GM18870 (cell line): ENCODE data around the gene GPATCH4.

Experiments used
- ATAC-seq: cut with Tn5 transposase; IDR thresholded peaks from one replicate; pipeline ENCODE4 v1.9.1; 2021; ENCODE audit warnings: moderate library complexity; ENCODE audit not compliant: unreplicated experiment

GPATCH4 gene

GRCh38 chr1:156551066-156551643 lies 50.1 kb downstream of the GPATCH4 start:
- no peak for ATAC-seq

- no peak for ATAC-seq
These were observed 50.9 kb downstream of the GPATCH4 start for GRCh38 chr1:156550346-156550745.

- no peak for ATAC-seq
These were observed 51.4 kb downstream of the GPATCH4 start for GRCh38 chr1:156549831-156550230.

- no peak for ATAC-seq
These were observed 51.9 kb downstream of the GPATCH4 start for GRCh38 chr1:156549390-156549789.

GRCh38 chr1:156547982-156548381 lies 53.3 kb downstream of the GPATCH4 start:
- no peak for ATAC-seq

DNA sequence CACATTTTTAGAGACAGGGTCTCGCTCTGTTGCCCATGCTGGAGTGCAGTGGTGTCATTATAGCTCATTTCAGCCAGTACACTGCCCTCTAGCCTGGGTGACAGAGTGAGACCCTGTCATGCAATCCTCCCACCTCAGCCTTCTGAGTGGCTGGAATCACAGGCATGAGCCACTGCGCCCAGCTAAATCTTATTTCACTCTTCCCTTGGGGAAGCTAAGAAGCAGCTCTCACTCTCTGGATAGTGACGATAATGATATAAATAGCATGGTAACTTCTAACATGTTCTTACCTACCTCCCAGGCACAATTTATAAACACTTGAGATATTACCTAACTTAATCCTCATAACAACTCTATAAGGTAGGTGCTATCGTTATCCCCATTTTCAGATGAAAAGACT lies 53.8 kb downstream of the GPATCH4 start:
- no peak for ATAC-seq

DNA sequence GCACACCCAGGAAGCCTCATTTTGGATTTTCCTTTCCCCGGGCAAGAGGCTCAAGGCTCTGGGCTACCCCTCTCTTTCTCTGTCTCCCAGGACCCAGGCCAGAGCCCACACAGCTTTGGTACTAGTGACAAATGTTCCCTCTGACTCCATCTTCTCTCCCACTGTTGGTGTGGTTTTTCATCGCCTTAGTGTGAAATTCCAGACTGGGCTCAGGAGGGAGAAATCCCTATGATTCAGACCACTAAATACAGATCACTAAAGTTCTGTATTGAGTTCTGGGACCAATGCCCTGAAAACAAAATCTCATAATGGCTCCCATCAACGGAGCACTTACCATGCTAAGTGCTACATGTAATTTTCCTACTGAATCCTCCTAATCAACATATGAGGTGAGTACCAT lies 55.0 kb downstream of the GPATCH4 start:
- ATAC-seq = no peak

DNA sequence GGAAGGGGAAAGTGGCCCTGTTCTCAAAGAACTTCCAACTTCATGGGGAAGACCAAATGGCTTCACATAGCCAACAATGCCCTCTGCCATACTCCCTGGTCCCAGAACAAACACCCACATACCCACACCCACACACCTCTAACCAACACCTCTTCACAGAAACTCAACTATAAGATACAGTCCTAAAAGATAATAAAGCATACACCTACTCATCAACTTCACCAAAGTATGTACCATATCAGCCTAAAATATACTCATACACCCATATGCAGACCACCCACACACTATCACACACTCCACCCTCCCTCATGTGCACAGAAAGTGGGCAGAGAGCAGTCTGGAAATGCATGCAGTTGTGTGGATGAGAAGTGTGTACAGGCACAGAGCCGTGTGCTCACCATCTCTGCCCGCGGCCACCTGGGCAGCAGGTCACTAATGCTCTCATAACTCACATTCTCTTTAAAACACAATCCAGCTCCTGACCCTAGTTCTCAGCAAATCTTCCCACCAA lies 56.6 kb downstream of the GPATCH4 start:
- ATAC-seq = no peak
